ENCODE measurements around the gene PACS2.

PACS2 gene

DNA sequence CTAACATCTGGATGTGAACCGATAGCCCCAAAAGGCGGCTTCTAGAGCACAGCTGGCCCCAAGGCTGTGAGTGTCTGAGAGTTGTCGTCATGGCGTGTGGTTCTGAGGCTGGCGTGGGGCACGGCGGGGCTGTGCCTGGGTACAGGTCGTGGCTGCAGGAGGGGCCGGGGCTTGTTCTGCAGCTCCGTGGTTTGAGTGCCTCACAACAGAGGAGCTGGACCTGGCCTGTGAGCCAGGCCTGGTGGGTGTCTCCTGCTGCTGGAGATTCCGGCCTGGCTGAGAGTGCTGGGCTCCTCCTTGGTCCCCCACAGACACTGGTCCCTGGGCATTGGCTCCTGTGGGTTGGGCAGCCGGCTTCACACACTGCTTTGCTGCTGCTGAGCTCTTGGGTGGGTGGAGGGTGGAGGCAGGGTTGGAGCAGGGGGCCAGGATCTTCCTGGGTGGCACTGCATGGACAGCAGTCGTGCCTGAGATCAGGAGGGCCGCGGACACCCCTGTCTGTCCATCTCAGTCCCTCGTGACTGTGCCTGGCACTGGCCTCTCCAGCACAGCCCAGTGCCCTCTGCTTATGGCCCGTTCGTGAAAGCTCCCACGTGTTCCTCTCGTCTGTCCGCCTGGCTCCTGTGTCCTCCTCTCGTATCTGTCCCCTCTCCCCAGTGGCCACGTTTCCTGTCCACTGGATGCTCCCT is 52.0 kb downstream of the PACS2 start:
- no peak for DNase-seq (ENCODE audit: extremely low read depth in 1 of 2, low read depth in 1 of 2)

DNA sequence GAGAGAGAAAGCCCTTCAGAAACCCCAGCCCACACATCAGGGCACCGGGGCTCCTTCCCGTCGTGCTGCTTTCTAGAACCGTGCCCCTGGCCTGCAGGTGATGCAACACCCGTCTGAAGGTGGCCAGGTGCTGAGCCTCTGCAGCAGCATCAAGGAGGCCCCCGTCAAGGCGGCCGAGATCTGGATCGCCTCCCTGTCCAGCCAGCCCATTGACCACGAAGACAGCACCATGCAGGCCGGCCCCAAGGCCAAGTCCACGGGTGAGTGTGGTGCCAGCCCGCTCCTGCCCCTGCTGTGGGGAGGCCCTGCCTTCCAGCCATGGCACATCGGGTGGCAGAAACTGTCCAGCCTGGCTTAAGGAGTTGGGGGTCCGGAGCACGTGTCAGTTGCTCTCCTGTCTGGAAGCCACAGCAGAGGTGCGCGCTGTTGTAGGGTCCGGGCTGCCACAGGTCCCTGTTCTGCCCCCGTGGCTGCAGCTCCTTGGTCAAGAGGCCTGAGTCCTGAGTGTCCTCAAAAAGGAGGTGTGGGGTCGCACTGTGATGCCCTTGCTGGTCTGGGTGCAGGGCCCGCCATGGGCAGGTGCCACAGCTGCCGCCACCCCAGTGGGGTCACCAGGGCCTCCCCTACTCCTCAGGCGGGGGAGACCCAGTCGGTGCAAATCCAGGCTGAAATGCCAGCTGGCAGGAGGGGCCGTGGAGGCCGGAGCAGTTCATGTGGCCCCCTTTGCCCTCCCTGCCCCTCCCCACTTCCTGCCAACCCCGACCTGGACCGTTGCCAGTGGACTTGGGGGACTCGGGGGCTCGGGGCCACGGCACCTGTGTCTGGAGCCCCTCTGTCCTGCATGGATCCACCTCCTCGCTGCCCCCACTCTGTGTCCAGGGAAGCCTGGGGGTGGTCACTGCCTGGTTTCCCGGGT is 52.8 kb downstream of the PACS2 start:
- DNase-seq (ENCODE audit: extremely low read depth in 1 of 2, low read depth in 1 of 2), result no peak

DNA sequence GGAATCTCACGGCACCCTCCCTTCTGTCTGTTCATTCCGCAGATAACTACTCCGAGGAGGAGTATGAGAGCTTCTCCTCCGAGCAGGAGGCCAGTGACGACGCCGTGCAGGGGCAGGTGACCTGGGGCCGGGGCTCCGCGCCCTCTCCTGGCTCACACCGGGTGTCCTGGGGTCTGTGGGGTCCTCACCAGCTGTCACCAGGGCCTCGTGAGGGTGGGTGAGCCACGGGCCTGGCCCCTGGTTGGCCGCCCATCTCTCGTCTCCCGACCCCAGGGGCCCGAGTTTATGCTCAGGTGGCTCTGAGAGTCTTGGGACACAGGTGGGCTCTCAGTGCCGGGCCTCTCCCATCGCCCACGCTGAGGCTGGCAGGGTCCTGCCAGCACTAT is 53.5 kb downstream of the PACS2 start:
- no peak for DNase-seq (ENCODE audit: extremely low read depth in 1 of 2, low read depth in 1 of 2)

DNA sequence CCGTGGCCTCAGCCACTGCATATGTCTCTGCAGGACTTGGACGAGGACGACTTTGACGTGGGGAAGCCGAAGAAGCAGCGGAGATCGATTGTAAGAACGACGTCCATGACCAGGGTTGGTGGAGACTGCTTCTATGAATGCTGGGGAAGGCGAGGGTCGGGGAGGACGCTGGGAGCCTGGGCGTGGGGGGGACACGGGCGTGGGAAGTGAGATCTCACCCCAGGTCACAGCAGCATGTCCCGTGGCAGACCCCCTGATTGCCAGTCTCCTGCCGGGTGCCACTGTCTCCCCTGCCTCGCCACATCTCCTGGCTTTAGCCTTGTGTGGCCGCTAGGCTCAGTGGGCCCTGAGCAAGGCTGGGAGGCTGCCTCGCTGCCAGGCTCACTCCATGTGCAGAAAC is 53.9 kb downstream of the PACS2 start:
- no peak for DNase-seq (ENCODE audit: extremely low read depth in 1 of 2, low read depth in 1 of 2)

DNA sequence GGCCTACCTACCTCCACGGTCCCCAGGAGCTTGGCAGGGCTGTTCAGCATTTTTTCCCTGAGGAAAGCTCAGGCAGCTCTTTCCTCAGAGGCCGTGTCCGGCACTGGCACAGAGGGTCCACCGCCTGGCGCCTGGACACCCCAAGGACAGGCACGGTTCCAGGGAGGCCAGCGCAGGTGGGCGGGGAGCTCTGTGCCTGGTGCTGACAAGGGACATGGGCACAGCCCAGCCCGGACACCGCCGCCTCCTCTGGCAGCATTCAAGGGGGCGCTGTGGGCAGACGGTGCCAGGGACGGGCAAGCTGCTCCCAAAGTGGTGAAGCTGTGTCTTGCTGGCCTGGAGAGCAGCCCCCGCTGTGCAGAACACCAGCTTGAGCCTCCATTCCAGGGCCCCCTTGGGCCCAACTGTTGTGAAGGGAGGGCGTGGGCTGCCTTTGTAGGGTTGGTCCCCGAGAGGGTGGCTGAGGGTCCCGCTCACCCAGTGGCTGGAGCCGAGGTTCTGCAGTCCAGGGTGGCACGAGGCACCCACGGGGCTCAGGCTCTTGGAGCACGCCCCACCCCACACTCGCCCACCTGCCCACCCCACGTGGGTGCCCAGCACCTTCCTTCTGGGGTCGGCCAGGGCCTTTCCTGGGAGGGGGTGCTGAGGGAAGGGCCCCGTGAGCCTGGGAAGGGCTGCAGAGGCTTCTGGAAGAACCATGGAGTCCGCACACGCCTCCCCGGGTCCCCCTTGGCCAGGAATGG is 54.5 kb downstream of the PACS2 start:
- no peak for DNase-seq (ENCODE audit: extremely low read depth in 1 of 2, low read depth in 1 of 2)

DNA sequence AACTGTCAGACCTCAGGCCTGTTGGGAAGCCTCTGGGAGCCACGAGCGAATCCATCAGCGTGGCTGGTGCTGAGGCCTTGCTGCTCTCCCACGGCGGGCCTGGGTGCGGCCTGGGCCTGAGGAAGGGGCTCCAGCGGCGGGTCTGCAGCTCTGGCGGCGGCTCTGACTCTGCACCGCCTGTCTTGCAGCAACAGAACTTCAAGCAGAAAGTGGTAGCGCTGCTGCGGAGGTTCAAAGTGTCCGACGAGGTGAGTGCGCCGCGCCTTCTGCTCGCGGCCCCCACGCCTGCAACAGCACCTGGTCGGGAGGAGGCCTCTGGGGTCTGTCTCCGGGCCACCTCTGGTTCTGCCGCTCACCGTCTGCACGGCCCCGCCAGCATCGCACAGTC is 55.1 kb downstream of the PACS2 start:
- DNase-seq (ENCODE audit: extremely low read depth in 1 of 2, low read depth in 1 of 2), result no peak

DNA sequence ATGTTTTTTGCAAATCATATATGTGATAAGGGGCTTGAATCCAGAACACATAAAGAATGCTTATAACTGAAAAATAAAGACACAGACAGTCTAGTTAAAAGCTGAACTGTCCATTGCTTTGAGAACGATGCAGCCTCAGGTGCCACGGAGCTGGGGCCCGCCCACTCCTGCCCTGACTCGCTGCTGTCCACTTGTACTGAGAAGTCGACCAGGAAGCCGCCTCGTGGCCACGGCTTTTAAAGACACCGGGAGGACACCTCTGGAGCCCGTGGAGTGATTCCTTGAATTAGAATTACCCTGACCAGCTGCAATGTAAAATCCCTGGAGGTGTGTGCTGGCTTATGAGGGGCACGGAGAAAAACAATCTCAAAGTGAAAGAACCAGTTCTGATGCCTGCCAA is 59.8 kb downstream of the PACS2 start:
- no peak for DNase-seq (ENCODE audit: extremely low read depth in 1 of 2, low read depth in 1 of 2)

DNA sequence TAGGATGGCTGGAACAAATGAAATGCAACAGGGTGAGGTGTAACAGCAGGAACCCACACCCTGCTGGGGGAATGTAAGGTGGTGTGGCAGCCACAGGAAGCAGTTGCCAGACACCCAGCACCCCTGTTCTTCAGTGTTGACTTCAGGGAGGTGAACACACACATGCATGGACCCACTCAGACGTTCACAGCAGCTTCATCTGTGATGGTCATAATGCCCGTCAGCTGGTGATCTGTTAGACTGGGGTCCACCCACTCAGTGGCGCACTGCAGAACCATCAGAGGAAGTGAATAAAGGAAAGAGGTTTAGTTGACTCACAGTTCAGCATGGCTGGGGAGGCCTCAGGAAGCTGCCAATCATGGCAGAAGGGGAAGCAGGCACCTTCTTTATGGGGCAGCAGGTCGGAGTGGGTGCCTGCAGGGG is 61.1 kb downstream of the PACS2 start:
- DNase-seq (ENCODE audit: extremely low read depth in 1 of 2, low read depth in 1 of 2), result peak; percentile 32 to 72

DNA sequence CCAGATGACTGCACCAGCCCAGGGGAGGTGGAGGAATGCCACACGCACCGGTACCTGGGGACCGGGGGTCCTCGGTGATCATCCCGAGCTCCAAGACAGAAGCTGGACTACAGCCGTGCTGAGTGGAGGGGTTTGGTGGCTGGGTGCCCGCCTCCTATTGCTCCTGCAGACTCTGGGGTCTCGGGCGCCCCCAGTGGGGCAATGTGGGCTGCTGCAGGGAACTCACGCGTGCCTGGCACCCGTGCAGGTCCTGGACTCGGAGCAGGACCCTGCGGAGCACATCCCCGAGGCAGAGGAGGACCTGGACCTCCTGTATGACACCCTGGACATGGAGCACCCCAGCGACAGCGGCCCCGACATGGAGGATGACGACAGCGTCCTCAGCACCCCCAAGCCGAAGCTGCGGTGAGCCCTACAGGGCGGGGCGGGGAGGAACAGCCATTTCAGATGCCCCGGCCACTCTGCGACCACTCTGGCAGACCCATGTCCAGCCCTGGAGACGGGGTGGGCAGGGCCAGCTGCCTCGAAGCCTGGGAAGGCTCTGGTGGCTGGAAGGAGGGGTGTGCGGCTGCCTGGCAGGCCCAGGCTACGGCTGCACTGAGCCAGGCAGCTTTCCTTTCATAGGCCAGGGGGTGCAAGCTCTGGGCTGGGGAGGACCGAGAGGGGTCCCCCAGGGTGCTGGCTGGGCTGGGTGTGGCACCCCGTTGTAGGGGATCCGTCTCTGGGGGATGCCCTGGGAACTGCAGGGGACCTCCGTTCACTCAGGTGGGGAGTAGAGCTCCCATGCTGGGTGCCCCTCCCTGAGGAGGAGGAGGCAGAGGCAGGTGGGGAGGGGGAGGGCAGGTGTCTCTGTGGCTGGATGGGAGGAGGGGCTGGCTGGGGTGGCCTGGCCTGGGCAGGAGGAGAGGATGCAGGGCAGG is 62.2 kb downstream of the PACS2 start:
- DNase-seq (ENCODE audit: extremely low read depth in 1 of 2, low read depth in 1 of 2), result no peak

DNA sequence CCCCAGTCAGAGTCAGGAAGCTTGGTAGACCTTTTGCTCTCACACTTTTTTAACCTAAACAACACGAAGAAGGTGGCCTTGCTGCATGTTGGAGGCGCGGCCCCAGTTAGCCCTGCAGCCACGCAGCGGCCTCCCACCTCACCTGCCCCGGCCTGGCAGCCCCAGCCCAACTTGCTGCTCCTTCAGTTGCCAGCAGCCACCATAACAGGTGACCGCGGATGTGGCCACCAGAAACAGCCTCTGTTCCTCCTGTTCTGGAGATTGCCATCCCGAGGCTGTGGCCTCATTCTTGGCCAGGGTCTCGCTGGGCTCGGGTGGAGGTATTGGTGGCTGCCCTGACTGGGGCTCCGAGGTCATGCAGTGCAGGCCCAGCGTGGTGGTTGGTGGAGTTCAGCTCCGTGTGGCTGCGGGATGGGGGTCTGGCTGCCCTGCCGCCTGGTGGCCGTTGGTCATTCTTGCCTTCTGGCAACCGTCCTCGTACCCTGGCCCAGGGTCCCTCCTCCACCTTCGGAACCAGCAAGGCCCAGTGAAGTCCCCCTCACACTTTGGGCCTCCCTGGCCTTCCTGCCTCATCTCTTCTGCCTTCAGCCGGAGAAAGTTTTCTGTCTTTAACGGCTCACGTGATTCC is 63.1 kb downstream of the PACS2 start:
- DNase-seq (ENCODE audit: extremely low read depth in 1 of 2, low read depth in 1 of 2), result no peak

DNA sequence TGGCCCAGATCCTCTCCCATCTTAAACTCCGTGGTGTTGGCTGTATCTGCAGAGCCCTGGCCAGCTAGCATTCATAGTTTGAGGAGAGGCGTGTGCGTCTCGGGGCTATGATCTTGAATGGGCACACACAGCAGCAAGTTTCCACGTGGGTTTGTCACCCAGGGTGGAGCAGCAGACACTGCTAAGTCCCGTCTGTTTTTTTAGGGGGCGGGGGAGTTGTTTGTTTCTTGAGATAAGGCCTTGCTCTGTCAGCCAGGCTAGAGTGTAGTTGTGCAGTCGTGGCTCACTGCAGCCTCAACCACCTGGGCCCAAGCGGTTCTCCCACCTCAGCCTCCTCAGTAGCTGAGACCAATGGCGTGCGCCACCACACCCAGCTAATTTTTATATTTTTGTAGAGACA is 63.7 kb downstream of the PACS2 start:
- DNase-seq (ENCODE audit: extremely low read depth in 1 of 2, low read depth in 1 of 2), result no peak

DNA sequence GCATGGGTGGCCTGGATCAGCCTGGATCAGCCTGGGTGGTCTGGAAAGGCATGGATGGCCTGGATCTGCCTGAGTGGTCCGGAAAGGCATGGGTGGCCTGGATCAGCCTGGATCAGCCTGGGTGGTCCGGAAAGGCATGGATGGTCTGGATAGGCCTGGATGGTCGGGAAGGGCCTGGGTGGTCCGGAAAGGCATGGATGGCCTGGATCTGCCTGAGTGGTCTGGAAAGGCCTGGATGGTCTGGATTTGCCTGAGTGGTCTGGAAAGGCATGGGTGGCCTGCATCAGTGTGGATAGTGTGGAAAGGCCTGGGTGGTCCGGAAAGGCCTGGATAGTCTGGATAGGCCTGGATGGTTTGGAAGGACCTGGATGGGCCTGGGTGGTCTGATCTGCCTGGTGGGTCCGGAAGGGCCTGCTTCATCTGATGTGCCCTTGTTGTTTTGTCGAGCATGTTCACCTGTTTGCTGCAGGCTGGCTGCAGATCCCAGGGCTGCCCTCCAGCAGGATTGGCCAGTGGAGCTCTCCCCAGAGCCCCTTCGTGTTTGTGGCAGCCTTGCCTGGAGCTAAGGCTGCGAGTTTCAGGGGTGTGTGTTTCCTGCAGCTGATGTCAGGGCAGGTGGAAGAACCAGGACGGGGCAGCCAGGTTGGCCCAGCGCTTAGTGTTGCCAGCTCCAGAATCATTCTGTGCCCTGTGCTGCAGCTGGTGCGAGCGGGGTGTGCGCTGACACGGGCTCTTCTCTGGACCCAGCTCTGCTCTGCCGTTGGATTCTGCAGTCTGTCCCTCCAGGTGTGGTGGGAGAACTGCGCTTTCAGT is 64.5 kb downstream of the PACS2 start:
- DNase-seq (ENCODE audit: extremely low read depth in 1 of 2, low read depth in 1 of 2), result no peak

DNA sequence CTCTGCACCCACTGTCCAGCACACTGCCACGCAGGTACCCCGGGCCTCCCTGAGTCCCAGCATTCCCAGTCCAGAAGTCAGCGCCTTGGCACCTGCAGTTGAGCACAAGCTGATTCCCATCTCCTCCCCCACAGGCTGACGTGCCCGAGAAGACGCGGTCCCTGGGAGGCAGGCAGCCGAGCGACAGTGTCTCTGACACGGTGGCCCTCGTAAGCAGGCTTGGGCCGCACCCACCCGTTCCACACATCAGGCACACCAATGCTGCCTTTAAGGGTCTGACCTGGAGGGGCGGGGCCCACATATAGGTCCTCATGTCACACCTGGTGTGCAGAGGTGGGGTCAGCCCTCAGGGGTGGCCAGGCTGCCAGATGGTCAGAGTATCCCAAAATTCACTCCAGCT is 65.4 kb downstream of the PACS2 start:
- DNase-seq (ENCODE audit: extremely low read depth in 1 of 2, low read depth in 1 of 2), result no peak

DNA sequence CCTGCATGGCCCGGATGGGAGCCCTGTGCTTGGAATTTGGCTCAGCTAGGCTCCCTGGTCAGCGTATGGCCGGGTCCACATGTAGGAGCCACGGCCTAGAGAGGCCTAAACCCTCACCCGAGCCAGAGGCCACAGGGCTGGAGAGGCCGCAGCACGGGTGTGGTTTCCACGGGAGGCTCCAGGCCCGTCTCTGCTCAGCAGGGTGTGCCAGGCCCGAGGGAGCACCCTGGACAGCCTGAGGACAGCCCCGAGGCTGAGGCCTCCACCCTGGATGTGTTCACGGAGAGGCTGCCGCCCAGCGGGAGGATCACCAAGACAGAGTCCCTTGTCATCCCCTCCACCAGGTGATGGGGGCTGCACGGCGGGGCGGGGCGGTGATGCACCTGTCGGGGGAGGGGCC is 66.2 kb downstream of the PACS2 start:
- no peak for DNase-seq (ENCODE audit: extremely low read depth in 1 of 2, low read depth in 1 of 2)

DNA sequence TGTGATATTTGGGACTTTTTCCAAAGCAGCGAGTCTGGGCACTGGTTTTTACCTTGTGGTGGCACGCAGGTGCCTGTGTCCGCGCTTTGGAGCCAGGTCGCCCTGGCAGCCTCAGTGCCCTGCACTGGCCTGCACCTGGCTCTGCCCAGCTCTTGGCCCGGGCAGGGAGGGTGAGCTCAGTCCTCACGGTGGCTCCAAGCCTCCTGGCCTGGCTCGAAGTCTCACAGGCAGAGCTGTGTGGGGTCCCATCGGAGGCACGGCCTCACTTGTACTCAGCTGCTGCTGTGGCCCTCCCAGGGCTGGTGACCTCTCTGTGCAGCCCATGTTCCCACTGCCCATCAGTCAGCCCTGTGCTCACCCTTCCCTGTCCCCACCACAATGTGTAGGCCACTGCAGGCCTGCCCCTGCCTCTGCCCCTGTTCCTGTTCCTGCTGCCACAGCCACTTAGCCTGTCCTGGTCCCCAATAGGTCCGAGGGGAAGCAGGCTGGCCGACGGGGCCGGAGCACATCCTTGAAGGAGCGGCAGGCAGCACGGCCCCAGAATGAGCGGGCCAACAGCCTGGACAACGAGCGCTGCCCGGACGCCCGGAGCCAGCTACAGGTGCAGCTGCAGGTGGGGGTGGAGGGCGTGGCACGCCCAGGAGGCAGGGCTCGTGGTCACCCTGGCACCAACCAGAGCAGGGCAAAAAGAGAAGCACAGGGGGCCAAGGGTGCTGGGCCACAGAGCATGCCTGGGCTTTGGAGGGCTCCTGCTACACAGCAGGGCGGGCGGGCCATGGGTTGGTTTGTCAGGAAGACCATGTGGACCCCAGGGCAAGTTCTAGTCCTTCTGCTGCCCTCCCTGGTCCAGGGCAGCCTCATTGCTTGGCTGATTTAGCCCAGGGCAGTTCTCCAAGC is 67.1 kb downstream of the PACS2 start:
- no peak for DNase-seq (ENCODE audit: extremely low read depth in 1 of 2, low read depth in 1 of 2)

DNA sequence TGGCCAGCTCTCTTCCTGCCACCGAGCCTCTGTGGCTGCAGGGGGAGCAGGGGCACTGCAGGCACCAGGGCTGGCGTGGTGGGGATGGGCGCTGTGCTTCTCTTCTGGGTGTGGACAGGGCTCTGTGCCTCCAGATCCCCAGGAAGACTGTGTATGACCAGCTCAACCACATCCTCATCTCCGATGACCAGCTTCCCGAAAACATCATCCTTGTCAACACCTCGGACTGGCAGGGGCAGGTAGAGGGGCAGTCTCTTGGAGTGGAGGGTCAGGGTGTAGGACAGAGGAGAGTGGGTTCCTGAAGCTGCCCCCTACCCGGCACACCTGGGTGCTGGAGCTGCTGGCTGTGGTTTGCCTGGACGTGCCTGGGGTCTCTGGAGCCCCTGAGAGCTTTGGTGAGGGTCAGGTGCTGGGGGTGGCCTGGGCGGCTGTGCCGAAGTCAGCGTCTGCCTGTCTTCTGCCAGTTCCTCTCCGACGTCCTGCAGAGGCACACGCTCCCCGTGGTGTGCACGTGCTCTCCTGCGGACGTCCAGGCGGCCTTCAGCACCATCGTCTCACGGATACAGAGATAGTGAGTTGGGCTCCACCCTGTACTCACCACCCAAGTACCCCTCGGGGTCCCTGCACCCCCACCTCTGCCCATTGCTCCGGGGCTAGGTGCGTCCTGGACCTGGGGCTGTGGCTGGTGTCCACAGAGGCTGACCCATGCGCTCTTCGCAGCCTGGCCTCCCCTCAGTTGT is 68.0 kb downstream of the PACS2 start:
- no peak for DNase-seq (ENCODE audit: extremely low read depth in 1 of 2, low read depth in 1 of 2)

DNA sequence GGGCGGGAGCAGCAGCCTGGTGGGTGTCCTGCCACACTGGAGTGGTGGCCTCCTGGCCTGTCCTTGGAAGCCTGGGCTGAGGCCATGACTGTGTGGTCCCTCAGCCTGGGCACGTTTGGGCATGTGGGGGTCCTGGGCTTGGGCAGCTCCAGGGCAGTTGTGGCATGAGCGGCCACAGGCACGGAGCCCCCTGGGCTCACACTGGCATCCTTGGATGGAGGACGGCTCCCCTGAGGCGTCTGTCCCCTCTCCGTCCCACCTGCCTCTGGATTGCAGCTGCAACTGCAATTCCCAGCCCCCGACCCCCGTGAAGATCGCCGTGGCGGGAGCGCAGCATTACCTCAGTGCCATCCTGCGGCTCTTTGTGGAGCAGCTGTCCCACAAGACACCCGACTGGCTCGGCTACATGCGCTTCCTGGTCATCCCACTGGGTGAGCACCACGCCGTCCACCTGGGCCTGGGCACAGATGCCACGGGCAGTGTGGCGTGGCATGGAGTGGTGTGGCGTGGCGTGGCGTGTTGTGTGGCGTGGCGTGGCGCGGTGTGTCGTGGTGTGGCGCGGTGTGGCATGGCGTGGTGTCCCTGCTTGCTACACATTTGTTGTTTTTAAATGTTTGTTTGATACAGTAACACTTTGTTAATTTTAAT is 68.7 kb downstream of the PACS2 start:
- no peak for DNase-seq (ENCODE audit: extremely low read depth in 1 of 2, low read depth in 1 of 2)
